Epidermal melanocyte (primary cell): ENCODE measurements around the gene EEF1A2.
"Not testable (repeated sequence)": the region's sequence is repeated elsewhere in the genome, so short reads cannot be mapped to it uniquely, and the experiment has no call there.

Experiments
- DNase-seq: peaks from one replicate; pipeline ENCODE4 v3.0.0; 2011; ENCODE audit warnings: low spot score; ENCODE audit not compliant: insufficient read length

The EEF1A2 gene

GRCh38 chr20:63520504-63520933 is 21.6 kb upstream of the EEF1A2 start, which contains the start of gene PPDPF:
TSS of gene PPDPF (plus strand) at chr20:63520765. CDS start at chr20:63521309, 544 bp downstream.
- peak; percentile 97 for DNase-seq

- DNase-seq, result peak; percentile 42
These were observed 21.0 kb upstream of the EEF1A2 start for GRCh38 chr20:63519668-63520503.

- DNase-seq, result peak; percentile 4
These were observed 20.2 kb upstream of the EEF1A2 start for GRCh38 chr20:63518946-63519667.

GRCh38 chr20:63518351-63518861 is 19.5 kb upstream of the EEF1A2 start:
- peak; percentile 4 for DNase-seq

GRCh38 chr20:63517376-63518309 is 18.8 kb upstream of the EEF1A2 start:
- peak; percentile 14 for DNase-seq

DNA sequence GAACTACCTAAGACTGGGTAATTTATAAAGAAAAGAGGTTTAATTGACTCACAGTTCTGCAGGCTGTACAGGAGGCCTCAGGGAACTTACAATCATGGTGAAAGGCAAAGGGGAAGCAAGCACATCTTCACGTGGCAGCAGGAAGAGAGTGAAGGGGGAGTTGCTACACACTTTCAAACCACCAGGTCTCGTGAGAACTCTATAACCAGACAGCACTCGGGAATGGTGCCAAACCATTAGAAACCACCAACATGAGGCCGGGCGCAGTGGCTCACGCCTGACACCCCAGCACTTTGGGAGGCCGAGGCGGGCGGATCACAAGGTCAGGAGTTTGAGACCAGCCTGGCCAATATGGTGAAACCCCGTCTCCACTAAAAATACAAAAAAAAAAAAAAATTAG is 15.6 kb upstream of the EEF1A2 start:
- not testable (repeated sequence) for DNase-seq

- DNase-seq, result no peak
These were observed 14.3 kb upstream of the EEF1A2 start for GRCh38 chr20:63513207-63513606.

GRCh38 chr20:63509088-63509564 is 10.2 kb upstream of the EEF1A2 start:
- DNase-seq, result no peak

DNA sequence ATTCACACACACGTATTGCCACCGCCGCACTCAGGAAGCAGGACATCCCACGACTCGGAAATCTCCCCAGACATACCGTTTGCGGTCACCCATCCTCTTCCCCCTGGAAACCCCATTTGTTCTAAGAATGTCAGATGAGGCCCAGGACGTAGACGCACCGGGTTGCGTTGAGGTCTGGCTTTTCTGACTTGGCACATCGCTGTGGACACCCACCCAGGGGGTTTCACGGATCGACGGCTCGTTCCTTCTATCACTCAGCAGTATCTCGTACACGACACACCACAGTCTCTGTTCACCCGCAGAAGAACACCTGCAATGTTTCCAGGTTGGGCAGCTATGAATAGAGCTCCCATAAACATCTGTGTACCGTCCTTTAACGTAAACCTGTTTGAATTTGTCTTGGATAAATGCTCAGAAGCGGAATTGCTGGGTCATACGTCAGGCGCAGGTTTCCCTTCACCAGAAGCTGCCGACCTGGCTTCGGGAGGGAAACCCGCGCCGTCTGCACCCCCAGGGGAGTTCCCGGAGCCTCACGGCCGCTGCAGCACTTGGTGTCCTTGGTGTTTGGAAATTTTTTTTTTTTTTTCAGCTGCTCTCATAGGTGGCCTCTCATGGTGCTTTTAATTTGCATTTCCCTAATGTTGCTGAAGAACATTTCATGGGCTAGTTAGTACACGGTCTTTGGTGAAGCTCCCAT is 9.3 kb upstream of the EEF1A2 start:
- no peak for DNase-seq

- DNase-seq, result no peak
These were observed 8.3 kb upstream of the EEF1A2 start for GRCh38 chr20:63507083-63507743.

DNA sequence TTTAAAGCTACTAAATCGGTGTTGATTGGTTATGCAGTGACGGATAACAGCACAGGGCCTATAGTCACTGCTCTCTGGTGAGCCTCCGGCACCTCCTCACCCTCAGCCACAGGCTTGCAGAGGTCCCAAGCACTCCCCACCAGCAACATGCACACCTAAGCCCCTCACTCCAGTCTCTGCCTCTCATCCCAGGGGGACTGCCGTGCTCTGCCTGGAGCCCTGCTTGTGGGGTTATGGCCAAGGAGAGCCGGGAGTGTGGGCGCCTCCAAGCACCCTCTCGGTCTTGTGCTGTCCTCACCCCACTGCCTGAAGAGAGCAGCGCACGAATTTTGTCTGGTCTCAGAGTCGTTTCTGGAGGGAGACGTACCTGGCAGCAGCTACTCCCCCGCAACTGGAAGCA is 6.8 kb upstream of the EEF1A2 start:
- DNase-seq, result no peak

- no peak for DNase-seq
These were observed 6.4 kb upstream of the EEF1A2 start for GRCh38 chr20:63505281-63505680.

DNA sequence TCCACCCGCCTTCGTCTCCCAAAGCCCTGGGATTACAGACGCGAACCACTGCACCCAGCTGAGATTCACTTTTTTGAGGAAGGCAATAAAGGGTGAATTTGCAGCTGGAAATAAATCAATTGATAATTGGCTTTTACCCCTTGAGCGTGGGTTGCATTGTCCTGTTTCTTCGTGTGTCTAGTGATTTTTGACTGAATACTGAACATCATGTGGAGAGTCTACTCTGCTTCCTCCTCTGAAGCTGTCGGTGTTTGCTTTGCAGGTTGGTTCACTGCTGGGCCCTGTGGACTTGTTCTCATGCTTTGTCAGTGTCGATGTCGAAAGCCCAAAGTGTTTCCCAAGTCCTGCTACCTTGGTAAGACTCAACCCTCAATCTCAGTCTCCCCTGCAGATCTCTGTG is 5.8 kb upstream of the EEF1A2 start:
- DNase-seq, result peak; percentile 8

DNA sequence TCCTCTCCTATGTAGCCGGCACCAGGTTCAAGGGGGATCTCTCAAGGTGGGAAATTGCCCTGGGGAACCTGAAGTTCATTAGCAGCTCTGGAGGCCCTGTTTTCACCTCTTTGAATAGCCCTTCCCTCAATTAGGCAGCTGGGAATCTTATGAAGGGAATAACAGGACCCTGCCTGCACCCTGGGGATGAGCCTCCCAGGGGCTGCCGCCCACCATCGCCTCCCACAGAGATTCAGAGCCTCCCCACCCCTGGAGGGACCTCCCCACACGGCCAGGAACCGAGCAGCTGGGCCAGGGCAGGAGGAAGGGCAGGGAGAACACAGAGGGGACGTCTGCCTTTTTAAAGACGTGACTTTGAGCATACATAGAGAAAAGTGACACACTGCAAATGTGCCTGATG is 4.6 kb upstream of the EEF1A2 start:
- peak; percentile 14 for DNase-seq

DNA sequence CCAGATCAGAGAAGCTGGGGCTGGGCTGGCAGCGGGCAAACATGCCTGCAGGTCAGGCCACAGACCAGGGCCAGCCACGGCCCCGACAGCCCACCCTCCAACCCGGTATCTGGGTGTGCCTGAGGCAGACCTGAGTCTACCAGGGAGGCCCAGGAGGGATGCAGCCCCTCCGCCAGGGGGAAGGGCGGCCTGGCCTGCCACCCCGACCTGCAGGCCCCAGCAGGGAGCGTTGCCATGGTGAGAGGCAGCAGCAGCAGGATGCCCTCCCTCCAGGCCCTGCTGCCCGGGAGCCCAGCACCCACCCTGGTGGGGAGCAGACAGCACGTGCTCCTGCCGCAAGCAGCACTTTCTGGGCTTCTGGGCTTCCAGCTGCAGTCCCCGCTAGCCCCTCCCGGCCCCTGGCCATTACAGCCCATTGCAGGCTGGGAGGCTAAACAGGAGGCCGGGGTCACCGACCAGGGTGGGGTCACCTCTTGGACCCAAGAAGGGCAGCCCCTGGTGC is 3.8 kb upstream of the EEF1A2 start:
- peak; percentile 15 for DNase-seq

DNA sequence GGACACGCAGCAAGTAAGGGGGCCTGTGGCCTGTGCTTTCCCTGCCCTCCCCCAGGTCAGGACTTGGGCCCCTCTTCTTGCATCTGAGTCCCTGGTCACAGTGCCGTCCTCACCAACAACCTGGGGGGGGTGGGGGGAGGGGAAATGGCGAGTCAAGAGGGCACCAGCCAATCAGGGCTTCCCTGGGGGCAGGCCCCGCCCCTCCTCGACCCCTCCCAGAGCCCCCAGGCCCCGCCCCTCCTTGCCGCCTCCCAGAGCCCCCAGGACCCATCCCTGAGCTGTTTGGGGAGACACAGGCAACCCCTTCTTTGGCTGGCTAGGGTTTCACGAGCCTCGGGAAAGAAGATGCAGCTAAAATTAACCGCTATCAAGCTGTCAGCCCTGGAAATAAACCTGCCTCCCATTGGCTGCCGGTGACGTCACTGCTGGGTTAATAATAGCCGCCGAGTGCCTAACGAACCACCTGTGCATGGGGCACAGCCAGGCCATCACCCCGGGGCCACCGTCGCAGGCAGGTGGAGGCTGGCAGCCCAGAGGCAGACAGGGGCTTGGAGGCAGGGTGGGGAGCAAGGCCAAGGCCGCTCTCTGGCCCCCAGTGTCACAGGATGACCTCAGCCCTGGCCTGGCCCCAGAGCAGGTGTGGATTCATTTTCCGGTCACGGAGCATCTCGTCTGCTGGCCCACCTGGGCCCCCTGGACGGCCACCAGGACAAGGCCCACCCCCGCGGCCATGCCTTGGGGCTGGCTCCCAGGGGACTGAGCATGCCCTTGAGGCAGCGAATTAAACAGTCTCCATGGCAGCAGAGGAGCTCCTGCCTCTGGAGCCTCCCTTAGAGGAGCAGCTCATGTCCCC is 3.2 kb upstream of the EEF1A2 start:
- peak; percentile 13 for DNase-seq

DNA sequence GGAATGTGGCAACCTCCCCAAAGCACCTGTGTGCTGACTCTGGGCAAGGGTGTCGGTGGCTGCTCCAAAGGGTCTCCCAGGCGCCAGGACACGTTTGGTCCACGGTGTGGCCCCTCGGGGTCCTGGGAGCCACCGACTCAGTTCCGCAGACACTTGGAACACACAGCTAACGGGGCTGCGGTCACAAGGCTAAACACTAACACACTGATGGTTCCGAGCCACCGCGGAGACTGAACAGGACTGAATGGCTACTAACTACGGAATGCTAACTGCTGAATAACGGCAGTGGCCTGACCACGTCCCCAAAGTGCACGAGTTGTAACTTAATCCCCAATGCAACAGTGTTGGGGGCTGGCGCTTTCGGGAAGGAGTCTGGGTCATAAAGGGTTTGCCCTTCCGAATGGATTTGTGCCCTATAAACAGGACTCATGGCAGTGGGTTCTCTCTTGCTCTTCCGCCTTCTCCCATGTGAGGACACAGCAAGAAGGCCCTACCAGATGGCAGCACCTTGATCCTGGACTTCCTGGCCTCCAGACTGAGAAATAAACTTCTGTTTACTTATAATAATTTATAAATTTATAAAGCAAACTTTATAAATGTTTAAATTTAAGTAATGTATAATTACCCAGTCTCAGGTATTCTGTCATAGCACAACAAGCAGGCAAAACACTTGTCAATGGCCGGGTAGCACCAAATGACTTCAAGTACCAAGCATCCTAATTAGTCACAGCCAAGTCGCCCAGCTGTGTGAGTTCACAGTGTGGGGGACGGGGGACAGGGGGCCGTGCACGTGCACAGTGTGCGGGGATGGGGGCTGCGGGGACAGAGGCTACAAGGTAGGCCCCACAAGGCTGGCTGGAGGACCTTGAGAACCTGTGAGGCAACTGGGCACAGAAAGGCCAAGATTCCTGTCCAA is 2.3 kb upstream of the EEF1A2 start:
- peak; percentile 12 for DNase-seq
